Pancreas (tissue), 10 donors: Measurements from ENCODE around the gene DDIT4. TPM values are rescaled to one million over a fixed set of nuclear protein-coding genes. Genes with fewer than 3 reads are reported as not detected.
A peak's percentile ranks its signal among the peaks of the same experiment; 100 is the strongest.

Experiments used
- ATAC-seq, 4 donors: fragments of 200-7000 bp; cut with Tn5 transposase; one replicate each; pipeline versions ENCODE4 v1.8.0 to v1.9.1; 2020; ENCODE audit warnings: mild to moderate bottlenecking in 4 of 4, moderate library complexity in 4 of 4
- DNase-seq, 6 donors: peaks; one replicate each; pipeline ENCODE4 v3.0.0-alpha.2; 2020
- FAIRE-seq: peaks from 2 replicates; lab custom pipeline; 2012; peaks lifted over from hg19 to GRCh38; lab: Jason Lieb, UNC
- H3K27ac ChIP-seq, 4 donors: fragments of 200-600 bp; sonication (generic); 1 replicate in 3 of 4; 2 replicates in 1 of 4; pipeline versions ENCODE4 v1.5.0 to v1.8.0; 2020
- H3K27me3 ChIP-seq, 4 donors: fragments of 200-600 bp; one replicate each; pipeline ENCODE4 v1.8.0; 2021
- H3K36me3 ChIP-seq, 3 donors: fragments of 200-600 bp; sonication (generic) in 1 of 3; one replicate each; pipeline versions ENCODE4 v1.5.0 to v1.8.0; 2020 to 2021
- H3K4me1 ChIP-seq, 3 donors: fragments of 200-600 bp; one replicate each; pipeline ENCODE4 v1.8.0; 2021
- H3K4me3 ChIP-seq, 4 donors: fragments of 200-600 bp; sonication (generic) in 2 of 4; one replicate each; pipeline versions ENCODE4 v1.5.0 to v1.8.0; 2020 to 2021
- H3K9me3 ChIP-seq, 4 donors: fragments of 200-600 bp; one replicate each; pipeline ENCODE4 v1.8.0; 2021
- WGBS, 2 donors: extraction: QIAGEN DNeasy Blood & Tissue Kit; methylation state at CpG; one replicate each; pipeline ENCODE4 v1.1.7; 2013; 5-methylcytosine and 5-hydroxymethylcytosine counted together
- intact Hi-C, 3 donors: fragments of 100-400 bp; cut with DNase I; formaldehyde crosslinking; loops; one replicate each; pipeline versions ENCODE4 v1.11.1 to v1.14.2; 2022
- polyA plus RNA-seq, 2 donors: library from polyadenylated mRNA; stranded (reverse); fragments of 200-250 nt; gene quantifications; one replicate each; pipeline ENCODE4 v1.2.3, GENCODE V29; 2013
- total RNA-seq, 6 donors: library from RNA; stranded (reverse); fragmentation: NEBNext Ultra II Directional in 4 of 6; extraction: Animal tissue kit (Norgen Biotek cat#: 25700) in 4 of 6; gene quantifications; one replicate each; pipeline versions ENCODE4 v1.2.1 to v1.2.4, GENCODE V29; 2021 to 2023
- TF ChIP-seq, protein P1 (sequence below), 4 donors: fragments of 200-600 bp; sonication (generic) in 3 of 4; IDR thresholded peaks; one replicate each; pipeline versions ENCODE4 v1.5.0 to v1.8.0; 2021; ENCODE audit warnings: antibody characterized with exemption in 4 of 4
- donor health status: healthy with polysubstance abuse.
- donor health status: DM: no; HTN: no; CAD: no; lungs with moderate emphysema.
- donor health status: DM: no; HTN: no; CAD: no.
- donor health status: control.
- donor health status: control.
- donor health status: Bipolar disorder and iron deficiency.
- donor health status: DM: yes; HTN: yes; CAD: no.
- donor health status: DM: no; HTN: no; CAD: no.
- donor health status: DM: no; HTN: no; CAD: no.
- donor health status: DM: yes; HTN: yes; CAD: no.

The DDIT4 gene
- total and polyA plus RNA-seq, 8 donors, result 61.6 to 1,144 (median 215) TPM

GRCh38 chr10:72270607-72271281, 3.0 kb upstream of the DDIT4 start:
- peak in 1 of 6 donors; percentile 54 for DNase-seq
- Histone ChIP-seq H3K27ac (no peak overlapping the region), H3K4me3 (no peak overlapping the region), H3K36me3 (peaks cover 0 to 12% (median 7%) of the 10 kb centered on the region in 3 donors), H3K27me3 (no peaks in the 10 kb centered on the region), H3K9me3 (no peaks in the 10 kb centered on the region), H3K4me1 (peaks cover 5 to 6% (median 6%) of the 10 kb centered on the region in 3 donors)
- no peak for FAIRE-seq
- intact Hi-C loops, result no loop called here
- no peak for ATAC-seq
- TF ChIP-seq, protein P1, sequence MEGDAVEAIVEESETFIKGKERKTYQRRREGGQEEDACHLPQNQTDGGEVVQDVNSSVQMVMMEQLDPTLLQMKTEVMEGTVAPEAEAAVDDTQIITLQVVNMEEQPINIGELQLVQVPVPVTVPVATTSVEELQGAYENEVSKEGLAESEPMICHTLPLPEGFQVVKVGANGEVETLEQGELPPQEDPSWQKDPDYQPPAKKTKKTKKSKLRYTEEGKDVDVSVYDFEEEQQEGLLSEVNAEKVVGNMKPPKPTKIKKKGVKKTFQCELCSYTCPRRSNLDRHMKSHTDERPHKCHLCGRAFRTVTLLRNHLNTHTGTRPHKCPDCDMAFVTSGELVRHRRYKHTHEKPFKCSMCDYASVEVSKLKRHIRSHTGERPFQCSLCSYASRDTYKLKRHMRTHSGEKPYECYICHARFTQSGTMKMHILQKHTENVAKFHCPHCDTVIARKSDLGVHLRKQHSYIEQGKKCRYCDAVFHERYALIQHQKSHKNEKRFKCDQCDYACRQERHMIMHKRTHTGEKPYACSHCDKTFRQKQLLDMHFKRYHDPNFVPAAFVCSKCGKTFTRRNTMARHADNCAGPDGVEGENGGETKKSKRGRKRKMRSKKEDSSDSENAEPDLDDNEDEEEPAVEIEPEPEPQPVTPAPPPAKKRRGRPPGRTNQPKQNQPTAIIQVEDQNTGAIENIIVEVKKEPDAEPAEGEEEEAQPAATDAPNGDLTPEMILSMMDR (IDR thresholded peaks at IDR 0.05), result no peak
- WGBS, 2 donors, result 93 to 95% methylated on average over 5 of the region's 5 CpGs

GRCh38 chr10:72272689-72273409, 875 bp upstream of the DDIT4 start:
- H3K27me3 ChIP-seq, result no peaks in the 10 kb centered on the region
- 3 to 4% methylated on average over 28 of the region's 28 CpGs for WGBS, 2 donors
- peaks cover 0 to 14% (median 7%) of the 10 kb centered on the region in 3 donors for H3K36me3 ChIP-seq
- peak; percentile 83 to 95 (median 90) for DNase-seq
- ATAC-seq, result peak; percentile 32 to 57 (median 54)
- H3K4me3 ChIP-seq, result peak overlapping the region; percentile 26 to 99 (median 88)
- FAIRE-seq, result no peak
- TF ChIP-seq, protein P1 (IDR thresholded peaks at IDR 0.05), result no peak
- no peaks in the 10 kb centered on the region for H3K9me3 ChIP-seq
- peaks cover 5 to 14% (median 6%) of the 10 kb centered on the region in 3 donors for H3K4me1 ChIP-seq
- peak overlapping the region; percentile 96 to 99 (median 96) for H3K27ac ChIP-seq
- intact Hi-C loops, result no loop called here

- intact Hi-C loops, result no loop called here
- no peaks in the 10 kb centered on the region for H3K27me3 ChIP-seq
- DNase-seq (peak; percentile 31 to 91 (median 78)), FAIRE-seq (no peak), ATAC-seq (peak; percentile 0 to 3 (median 0))
- TF ChIP-seq, protein P1 (IDR thresholded peaks at IDR 0.05), result no peak
- peak overlapping the region; percentile 81 to 99 (median 94) for H3K4me3 ChIP-seq
- WGBS, 2 donors, result 1% methylated on average over 40 of the region's 40 CpGs
- no peaks in the 10 kb centered on the region for H3K9me3 ChIP-seq
- H3K36me3 ChIP-seq, result peaks cover 0 to 14% (median 7%) of the 10 kb centered on the region in 3 donors
- H3K27ac ChIP-seq, result peak overlapping the region; percentile 96 to 99 (median 96)
- H3K4me1 ChIP-seq, result peaks cover 5 to 14% (median 6%) of the 10 kb centered on the region in 3 donors
These were observed 547 bp downstream of the DDIT4 start for GRCh38 chr10:72274213-72274729.

GRCh38 chr10:72274730-72275350, 1.1 kb downstream of the DDIT4 start:
- peaks cover 5 to 14% (median 6%) of the 10 kb centered on the region in 3 donors for H3K4me1 ChIP-seq
- intact Hi-C loops, result loop anchor here in 1 of 3 donors (5.0 kb wide), 1 partner anchor 62 kb away; no protein-coding TSS in a partner anchor
- peaks cover 0 to 14% (median 7%) of the 10 kb centered on the region in 3 donors for H3K36me3 ChIP-seq
- ATAC-seq, result peak; percentile 10 to 41 (median 33)
- 8 to 12% methylated on average over 24 to 26 of the region's 26 CpGs for WGBS, 2 donors
- no peak for FAIRE-seq
- H3K27ac ChIP-seq, result peak overlapping the region; percentile 96 to 99 (median 96)
- H3K4me3 ChIP-seq, result peak overlapping the region; percentile 81 to 99 (median 94)
- TF ChIP-seq, protein P1 (IDR thresholded peaks at IDR 0.05), result peak; percentile 40 to 53 (median 50)
- H3K27me3 ChIP-seq, result no peaks in the 10 kb centered on the region
- H3K9me3 ChIP-seq, result no peaks in the 10 kb centered on the region
- DNase-seq, result peak; percentile 76 to 93 (median 86)
